ENCODE results near the gene MAP3K6.
A peak's percentile ranks its signal among the peaks of the same experiment; 100 is the strongest.

Gene MAP3K6

GRCh38 chr1:27351541-27352107, 15.1 kb downstream of the MAP3K6 start:
- DNase-seq: no peak

- no peak for DNase-seq
These were observed 15.9 kb downstream of the MAP3K6 start for GRCh38 chr1:27350663-27351540.

- no peak for DNase-seq
These were observed 16.7 kb downstream of the MAP3K6 start for GRCh38 chr1:27349784-27350662.

- DNase-seq: no peak
These were observed 17.6 kb downstream of the MAP3K6 start for GRCh38 chr1:27348861-27349783.

- DNase-seq: no peak
These were observed 19.7 kb downstream of the MAP3K6 start for GRCh38 chr1:27346991-27347624.

GRCh38 chr1:27346357-27346756, 20.4 kb downstream of the MAP3K6 start:
- no peak for DNase-seq

GRCh38 chr1:27345272-27345671, 21.5 kb downstream of the MAP3K6 start:
- no peak for DNase-seq

GRCh38 chr1:27343639-27344025, 23.1 kb downstream of the MAP3K6 start:
- no peak for DNase-seq

- peak; percentile 78 for DNase-seq
These were observed 23.8 kb downstream of the MAP3K6 start for GRCh38 chr1:27342778-27343638.

- no peak for DNase-seq
These were observed 24.4 kb downstream of the MAP3K6 start for GRCh38 chr1:27342391-27342777.

- DNase-seq: peak; percentile 42
These were observed 25.1 kb downstream of the MAP3K6 start, which contains the start of gene SYTL1 for GRCh38 chr1:27341525-27342252. Gene SYTL1 (plus strand): TSS chr1:27342022. CDS start chr1:27345335, 3,313 bp downstream.

GRCh38 chr1:27339213-27339612, 27.5 kb downstream of the MAP3K6 start:
- DNase-seq: no peak

- no peak for DNase-seq
These were observed 28.0 kb downstream of the MAP3K6 start for GRCh38 chr1:27338751-27339150.

GRCh38 chr1:27336756-27337155, 30.0 kb downstream of the MAP3K6 start:
- no peak for DNase-seq

- DNase-seq: no peak
These were observed 31.0 kb downstream of the MAP3K6 start for GRCh38 chr1:27335506-27336422.

GRCh38 chr1:27333717-27334279, 33.0 kb downstream of the MAP3K6 start:
- DNase-seq: no peak

GRCh38 chr1:27332536-27333281, 34.1 kb downstream of the MAP3K6 start:
- no peak for DNase-seq

GRCh38 chr1:27331922-27332321, 34.8 kb downstream of the MAP3K6 start:
- no peak for DNase-seq

Data from activated T-cell treated with anti-CD3 and anti-CD28 coated beads for 4 hours (primary cell).